Measurements from ENCODE around the gene USH1G.
A peak's percentile ranks its signal among the peaks of the same experiment; 100 is the strongest.

The USH1G gene

DNA sequence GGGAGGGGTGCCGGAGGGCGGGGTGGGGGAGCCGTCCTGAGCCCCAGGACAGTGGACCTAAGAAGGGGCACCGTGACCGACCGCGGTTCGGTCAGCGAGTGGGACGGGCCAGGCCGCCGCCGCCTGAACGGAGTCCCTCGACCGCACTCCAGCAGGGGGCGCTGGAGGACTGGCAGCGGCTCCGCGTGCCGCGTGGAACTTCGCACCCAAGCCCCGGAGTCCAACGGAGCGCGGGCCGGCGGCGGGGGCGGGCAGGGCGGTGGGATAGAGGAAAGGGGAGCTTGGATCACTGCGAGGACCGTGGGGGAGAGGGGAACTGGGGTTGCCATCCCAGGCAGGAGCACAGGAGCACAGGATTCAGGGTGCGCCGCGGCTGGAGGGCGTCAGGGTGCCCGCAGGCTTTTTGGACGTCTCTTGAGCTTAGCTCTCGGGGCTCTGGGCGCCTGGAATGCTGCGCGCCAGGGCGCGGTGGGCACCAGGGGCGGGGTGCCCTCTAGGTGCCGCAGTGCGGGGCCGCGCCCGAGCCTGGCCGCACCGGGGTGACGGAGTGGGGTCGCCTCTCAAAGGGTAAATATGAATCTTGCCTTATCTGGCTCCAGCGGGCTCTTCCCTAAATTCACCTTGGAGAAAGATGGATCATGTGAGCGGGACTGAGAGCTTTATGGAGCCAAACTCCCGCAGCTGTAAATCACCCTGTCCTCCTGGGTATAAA, 639 bp upstream of the USH1G start:
- TF ChIP-seq CTCF (conservative IDR thresholded peaks at IDR 0.05), result peak; percentile 93
- no peak overlapping the region for H3K27ac ChIP-seq

- TF ChIP-seq CTCF (conservative IDR thresholded peaks at IDR 0.05), result no peak
- no peak overlapping the region for H3K27ac ChIP-seq
These were observed 883 bp downstream of the USH1G start for GRCh38 chr17:74922172-74922571.

DNA sequence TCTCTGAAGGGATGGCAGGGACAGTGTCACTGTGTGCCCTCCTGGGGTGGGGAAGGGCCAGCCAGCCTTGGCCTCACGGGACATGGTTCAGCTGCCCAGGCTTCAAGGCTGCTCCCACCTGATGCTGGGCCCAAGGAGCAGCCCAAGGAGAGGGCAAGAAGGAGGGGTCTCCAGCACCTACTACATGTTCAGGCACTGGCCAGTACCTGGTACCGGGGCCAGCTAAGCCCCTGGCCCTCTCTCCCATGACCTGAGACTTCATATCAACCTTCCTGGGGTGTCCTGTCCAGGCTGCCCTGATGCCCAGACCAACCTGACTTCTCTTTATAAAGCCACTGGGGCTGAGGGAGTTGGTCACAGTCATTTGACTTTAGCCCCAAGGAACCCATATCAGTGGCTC, 1.3 kb downstream of the USH1G start:
- TF ChIP-seq CTCF (conservative IDR thresholded peaks at IDR 0.05), result no peak
- no peak overlapping the region for H3K27ac ChIP-seq

GRCh38 chr17:74921026-74921681, 1.9 kb downstream of the USH1G start:
- H3K27ac ChIP-seq, result no peak overlapping the region
- no peak for TF ChIP-seq CTCF (conservative IDR thresholded peaks at IDR 0.05)

GRCh38 chr17:74920642-74921025, 2.4 kb downstream of the USH1G start:
- no peak overlapping the region for H3K27ac ChIP-seq
- TF ChIP-seq CTCF (conservative IDR thresholded peaks at IDR 0.05), result no peak

DNA sequence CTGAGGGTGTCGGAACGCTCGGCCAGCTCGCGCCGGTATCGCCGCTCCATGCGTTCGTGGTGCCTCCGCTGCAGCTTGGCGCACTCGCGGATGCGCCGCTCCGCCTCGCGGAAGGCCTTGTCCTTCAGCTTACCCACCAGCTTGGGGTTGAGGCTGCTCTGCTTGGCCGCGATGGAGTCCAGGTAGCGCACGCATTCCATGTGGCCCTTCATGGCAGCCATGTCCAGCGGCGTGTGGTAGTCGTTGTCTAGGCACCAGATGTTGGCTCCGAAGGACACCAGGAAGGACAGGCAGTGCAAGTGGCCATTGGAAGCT, 2.8 kb downstream of the USH1G start:
- no peak for TF ChIP-seq CTCF (conservative IDR thresholded peaks at IDR 0.05)
- H3K27ac ChIP-seq, result no peak overlapping the region

DNA sequence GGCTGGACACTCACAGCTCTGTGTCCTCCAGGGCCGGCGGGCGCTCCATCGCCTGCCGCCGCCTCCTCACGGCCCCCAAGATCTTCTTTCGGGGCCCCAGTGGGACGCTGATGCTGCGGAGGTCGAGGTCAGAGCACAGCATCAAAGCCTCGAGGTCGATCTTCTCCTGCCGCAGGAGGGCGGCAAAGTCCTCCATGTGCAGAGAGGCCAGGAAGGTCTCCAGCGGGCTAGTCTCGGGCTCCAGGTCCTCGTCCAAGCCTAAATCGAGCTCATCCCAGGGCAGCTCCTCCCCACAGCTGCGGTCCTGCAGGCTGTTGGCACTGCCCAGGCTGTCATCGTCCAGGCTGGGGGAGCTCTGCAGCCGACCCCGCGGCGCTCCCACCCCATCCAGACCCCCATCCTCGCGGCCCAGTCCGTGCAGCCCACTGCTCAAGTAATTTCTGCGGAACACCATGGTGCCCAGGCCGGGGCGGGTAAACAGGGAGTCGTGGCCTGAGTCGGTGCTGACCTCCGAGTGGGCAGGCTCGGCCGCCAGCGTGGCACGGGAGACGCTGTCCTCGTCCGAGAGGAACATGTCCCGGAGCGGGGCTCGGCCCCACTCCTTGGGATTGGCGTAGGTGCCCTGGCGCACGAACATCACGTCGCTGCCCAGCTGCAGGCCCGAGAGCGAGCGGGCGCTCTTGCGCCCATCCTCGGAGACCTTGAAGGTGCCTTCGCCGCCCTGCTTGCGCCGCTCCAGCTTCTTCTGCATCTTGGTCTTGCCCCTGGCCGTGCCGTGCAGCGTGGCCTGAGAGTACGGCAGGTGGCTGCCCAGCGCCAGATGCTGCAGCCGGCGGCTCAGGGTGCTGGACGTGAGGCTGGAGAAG, 3.4 kb downstream of the USH1G start:
- H3K27ac ChIP-seq, result no peak overlapping the region
- TF ChIP-seq CTCF (conservative IDR thresholded peaks at IDR 0.05), result no peak

All from VCaP (cell line).